GM18909 (cell line): ENCODE results near the gene BRCA2.

Source experiments
- ATAC-seq: cut with Tn5 transposase; IDR thresholded peaks from one replicate; pipeline ENCODE4 v1.9.1; 2021; ENCODE audit warnings: mild to moderate bottlenecking; ENCODE audit not compliant: unreplicated experiment, poor library complexity

The BRCA2 gene, protein sequence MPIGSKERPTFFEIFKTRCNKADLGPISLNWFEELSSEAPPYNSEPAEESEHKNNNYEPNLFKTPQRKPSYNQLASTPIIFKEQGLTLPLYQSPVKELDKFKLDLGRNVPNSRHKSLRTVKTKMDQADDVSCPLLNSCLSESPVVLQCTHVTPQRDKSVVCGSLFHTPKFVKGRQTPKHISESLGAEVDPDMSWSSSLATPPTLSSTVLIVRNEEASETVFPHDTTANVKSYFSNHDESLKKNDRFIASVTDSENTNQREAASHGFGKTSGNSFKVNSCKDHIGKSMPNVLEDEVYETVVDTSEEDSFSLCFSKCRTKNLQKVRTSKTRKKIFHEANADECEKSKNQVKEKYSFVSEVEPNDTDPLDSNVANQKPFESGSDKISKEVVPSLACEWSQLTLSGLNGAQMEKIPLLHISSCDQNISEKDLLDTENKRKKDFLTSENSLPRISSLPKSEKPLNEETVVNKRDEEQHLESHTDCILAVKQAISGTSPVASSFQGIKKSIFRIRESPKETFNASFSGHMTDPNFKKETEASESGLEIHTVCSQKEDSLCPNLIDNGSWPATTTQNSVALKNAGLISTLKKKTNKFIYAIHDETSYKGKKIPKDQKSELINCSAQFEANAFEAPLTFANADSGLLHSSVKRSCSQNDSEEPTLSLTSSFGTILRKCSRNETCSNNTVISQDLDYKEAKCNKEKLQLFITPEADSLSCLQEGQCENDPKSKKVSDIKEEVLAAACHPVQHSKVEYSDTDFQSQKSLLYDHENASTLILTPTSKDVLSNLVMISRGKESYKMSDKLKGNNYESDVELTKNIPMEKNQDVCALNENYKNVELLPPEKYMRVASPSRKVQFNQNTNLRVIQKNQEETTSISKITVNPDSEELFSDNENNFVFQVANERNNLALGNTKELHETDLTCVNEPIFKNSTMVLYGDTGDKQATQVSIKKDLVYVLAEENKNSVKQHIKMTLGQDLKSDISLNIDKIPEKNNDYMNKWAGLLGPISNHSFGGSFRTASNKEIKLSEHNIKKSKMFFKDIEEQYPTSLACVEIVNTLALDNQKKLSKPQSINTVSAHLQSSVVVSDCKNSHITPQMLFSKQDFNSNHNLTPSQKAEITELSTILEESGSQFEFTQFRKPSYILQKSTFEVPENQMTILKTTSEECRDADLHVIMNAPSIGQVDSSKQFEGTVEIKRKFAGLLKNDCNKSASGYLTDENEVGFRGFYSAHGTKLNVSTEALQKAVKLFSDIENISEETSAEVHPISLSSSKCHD (N-terminal part only)

GRCh38 chr13:32315238-32316027, at the start of gene BRCA2, which contains the start of gene ZAR1L:
TSS of gene BRCA2 (plus strand) at chr13:32315508. CDS start at chr13:32316461, 953 bp downstream.
TSS of gene ZAR1L (minus strand) at chr13:32315363. CDS start at chr13:32311925, 3,438 bp downstream.
- peak; percentile 95 for ATAC-seq

GRCh38 chr13:32265726-32266125, 49.6 kb upstream of the BRCA2 start:
- ATAC-seq = no peak

DNA sequence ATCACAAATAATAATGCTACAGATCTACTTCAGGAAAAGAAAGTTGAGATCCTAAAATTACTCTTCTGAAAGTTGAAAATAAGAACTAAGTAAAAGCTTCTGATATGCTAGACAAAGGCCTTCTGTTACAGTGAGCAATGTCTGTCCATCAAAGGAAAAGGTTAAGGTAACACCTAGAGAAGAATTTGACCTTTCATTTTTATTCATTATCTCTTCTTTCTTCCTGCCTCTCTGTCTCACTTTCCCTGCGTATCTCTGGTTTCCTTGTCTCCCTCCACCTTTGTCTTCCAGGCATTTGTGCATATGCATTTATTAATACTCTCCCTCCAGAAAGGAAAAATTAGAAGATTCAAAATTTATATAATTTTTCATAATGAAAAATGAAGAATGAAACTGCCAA, 49.2 kb upstream of the BRCA2 start:
- no peak for ATAC-seq

GRCh38 chr13:32267836-32268439, 47.4 kb upstream of the BRCA2 start:
- peak; percentile 87 for ATAC-seq

- ATAC-seq = no peak
Measured at GRCh38 chr13:32272021-32272683, 43.2 kb upstream of the BRCA2 start.

GRCh38 chr13:32277839-32278238, 37.5 kb upstream of the BRCA2 start:
- no peak for ATAC-seq

GRCh38 chr13:32278426-32278825, 36.9 kb upstream of the BRCA2 start:
- ATAC-seq = no peak

GRCh38 chr13:32281096-32281495, 34.2 kb upstream of the BRCA2 start:
- no peak for ATAC-seq

GRCh38 chr13:32282096-32282711, 33.1 kb upstream of the BRCA2 start:
- no peak for ATAC-seq

DNA sequence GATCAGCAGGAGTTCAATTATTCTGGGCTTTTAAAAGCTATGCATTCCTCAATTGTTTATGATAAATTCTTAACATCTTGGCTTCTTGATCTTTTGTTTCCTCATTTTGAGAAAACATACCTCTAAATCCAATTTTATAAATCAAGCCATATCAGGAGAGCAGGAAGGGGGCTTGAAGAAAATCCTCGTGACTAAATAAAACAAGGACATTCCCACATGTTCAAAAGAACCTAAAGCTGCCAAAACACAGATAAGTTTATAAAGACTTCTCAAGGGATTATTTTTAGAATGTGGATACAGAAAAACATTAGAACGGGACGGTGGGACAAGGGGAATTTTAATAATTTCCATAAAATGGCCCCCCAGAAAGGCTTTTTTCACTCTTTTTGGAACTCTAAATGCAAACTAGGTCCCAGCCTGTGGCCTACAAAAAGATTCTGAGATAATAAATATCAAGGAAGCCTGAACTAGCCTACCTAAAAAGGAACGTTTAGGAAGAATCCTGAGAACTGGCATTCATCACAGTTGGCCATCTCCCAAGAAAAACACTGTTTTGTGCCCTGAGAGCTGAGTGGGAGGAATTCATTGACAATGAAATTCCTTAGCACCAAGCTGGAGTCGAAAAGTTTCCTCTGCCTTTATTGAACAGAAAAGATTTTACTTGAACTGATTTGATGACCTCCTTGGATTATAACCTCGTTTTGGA, 30.2 kb upstream of the BRCA2 start:
- ATAC-seq = no peak

DNA sequence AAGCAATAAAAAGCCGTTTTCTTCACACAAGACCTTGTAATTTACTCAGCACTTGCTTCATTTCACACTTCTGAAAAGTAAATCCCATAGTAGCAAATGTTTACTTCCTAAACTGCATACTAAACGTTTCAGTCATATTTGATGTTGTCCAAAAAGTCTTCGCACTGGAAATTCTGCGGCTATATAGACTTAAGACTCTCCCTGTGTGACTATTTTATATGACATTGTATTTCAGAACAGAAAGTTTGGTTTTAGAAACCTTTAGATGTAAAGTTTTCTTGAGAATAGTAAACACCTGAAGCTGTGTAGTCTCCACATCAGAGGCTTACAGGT, 29.7 kb upstream of the BRCA2 start:
- ATAC-seq = no peak

GRCh38 chr13:32297206-32297605, 18.1 kb upstream of the BRCA2 start:
- no peak for ATAC-seq

DNA sequence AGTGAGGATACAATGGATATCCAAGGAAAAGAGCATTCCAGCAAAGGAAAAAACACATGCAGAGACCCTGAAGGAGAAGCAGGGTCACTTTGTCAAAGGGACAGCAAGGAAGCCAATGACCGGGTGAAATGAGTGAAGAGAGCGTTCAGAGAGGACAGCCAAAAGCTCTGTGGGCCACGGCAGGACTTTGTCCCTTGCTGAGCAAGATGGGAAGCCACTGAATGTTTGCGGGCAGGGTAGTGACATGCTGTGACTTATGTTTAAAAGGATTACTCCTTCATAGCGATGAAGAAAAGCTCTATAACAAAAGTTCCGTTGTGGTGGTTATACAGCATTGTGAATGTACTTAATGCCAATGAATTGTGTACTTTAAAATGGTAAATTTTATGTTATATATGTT, 16.6 kb upstream of the BRCA2 start:
- ATAC-seq = no peak

GRCh38 chr13:32299893-32300292, 15.4 kb upstream of the BRCA2 start:
- ATAC-seq = no peak

- no peak for ATAC-seq
Measured at GRCh38 chr13:32300406-32300805, 14.9 kb upstream of the BRCA2 start.

DNA sequence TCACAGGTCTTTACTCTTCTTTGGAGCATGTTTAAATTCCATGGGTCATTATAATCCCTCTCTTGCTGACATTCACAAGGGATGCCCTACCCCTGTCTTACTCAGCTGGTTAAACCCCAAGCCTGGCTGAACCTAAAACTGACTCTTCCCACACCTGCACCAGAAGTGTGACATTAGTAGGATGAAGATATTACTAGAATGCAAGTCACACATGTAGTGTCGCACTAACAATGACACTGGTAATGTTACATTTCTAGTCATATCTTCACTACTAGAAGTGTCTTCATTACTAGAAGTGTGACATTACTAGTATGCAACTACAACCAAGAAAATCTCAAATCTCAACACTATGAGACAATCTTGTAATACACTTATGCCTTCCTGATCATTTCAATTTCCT, 14.4 kb upstream of the BRCA2 start:
- ATAC-seq = no peak

DNA sequence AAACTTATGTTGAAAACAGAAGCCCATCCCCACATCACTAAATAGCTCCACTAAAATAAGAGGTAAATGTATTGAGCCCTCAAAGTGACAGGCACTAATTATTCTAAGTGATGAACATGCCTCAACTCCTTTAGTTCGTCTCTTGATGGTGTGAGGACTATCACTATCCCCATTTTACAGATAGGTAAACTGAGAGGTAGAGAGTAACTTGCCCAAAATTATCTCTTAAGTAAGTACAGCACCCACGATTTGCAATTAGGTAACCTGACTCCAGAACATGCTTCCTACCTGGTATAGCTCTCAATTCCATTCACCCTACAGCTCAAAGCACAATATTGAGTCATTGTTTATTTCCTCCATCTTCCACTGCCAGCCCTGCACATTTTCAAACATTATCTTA, 12.8 kb upstream of the BRCA2 start:
- ATAC-seq = no peak

DNA sequence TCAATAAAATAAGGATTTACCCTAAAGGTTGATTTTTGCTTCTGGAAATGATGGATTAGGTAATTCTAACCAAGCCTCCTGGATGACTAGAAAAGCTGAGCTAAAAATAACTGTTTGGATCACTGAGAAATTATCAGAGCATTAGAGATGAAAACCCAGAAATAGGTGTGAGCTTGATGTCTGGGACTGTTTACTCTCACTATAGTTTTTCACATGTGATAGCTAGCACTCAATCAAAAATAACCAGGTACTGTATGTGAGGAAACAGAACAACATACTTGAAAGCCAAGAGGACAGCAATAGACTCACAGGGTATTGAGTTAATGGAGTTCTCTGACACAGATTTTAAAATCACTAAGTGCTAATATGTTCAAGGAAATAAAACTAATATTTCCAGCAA, 9.7 kb upstream of the BRCA2 start:
- ATAC-seq = no peak
